Measurements from ENCODE around the gene TNNI3K. TPM values are rescaled to one million over a fixed set of nuclear protein-coding genes. Genes with fewer than 3 reads are reported as not detected.

Gene TNNI3K
- total RNA-seq, 2 donors from 2014 or later: 0.95 TPM; not detected in 1

- peaks cover 0 to 2% of the 10 kb centered on the region in 2 donors for H3K9me3 Mint-ChIP-seq
Measured at GRCh38 chr1:74432325-74432724, 197.1 kb downstream of the TNNI3K start.

GRCh38 chr1:74434321-74434720 lies 199.1 kb downstream of the TNNI3K start:
- H3K4me1 Mint-ChIP-seq (ENCODE audit: low read depth): no peaks in the 10 kb centered on the region
- H3K9me3 Mint-ChIP-seq: no peaks in the 10 kb centered on the region
- no peaks in the 10 kb centered on the region for H3K36me3 Mint-ChIP-seq (ENCODE audit: insufficient read depth in 2 of 2)

More at GRCh38 chr1:74432325-74432724, 197.1 kb downstream of the TNNI3K start:
- DNase-seq (no peak), ATAC-seq (replicated peaks in 1 of 2) (no peak)
- no peak overlapping the region for H3K27ac Mint-ChIP-seq
- H3K4me3 Mint-ChIP-seq: no peak overlapping the region
- no peaks in the 10 kb centered on the region for H3K36me3 Mint-ChIP-seq (ENCODE audit: insufficient read depth in 2 of 2)
- H3K27me3 Mint-ChIP-seq (ENCODE audit: low read depth): peaks cover 4% of the 10 kb centered on the region
- no peaks in the 10 kb centered on the region for H3K4me1 Mint-ChIP-seq (ENCODE audit: low read depth)

GRCh38 chr1:74436078-74436477 lies 200.9 kb downstream of the TNNI3K start:
- no peaks in the 10 kb centered on the region for H3K9me3 Mint-ChIP-seq

More at GRCh38 chr1:74434321-74434720, 199.1 kb downstream of the TNNI3K start:
- no peak for ATAC-seq (replicated peaks in 1 of 2)
- Mint-ChIP-seq H3K4me3 (no peak overlapping the region), H3K27ac (no peak overlapping the region), H3K27me3 (ENCODE audit: low read depth) (peaks cover 7% of the 10 kb centered on the region)
- DNase-seq: no peak

GRCh38 chr1:74437035-74437434 lies 201.8 kb downstream of the TNNI3K start:
- Mint-ChIP-seq H3K27ac (no peak overlapping the region), H3K9me3 (no peaks in the 10 kb centered on the region), H3K27me3 (ENCODE audit: low read depth) (peaks cover 7% of the 10 kb centered on the region), H3K4me3 (no peak overlapping the region), H3K36me3 (ENCODE audit: insufficient read depth in 2 of 2) (no peaks in the 10 kb centered on the region), H3K4me1 (ENCODE audit: low read depth) (no peaks in the 10 kb centered on the region)
- ATAC-seq (replicated peaks in 1 of 2) (no peak), DNase-seq (no peak)

More at GRCh38 chr1:74436078-74436477, 200.9 kb downstream of the TNNI3K start:
- no peak overlapping the region for H3K4me3 Mint-ChIP-seq
- no peaks in the 10 kb centered on the region for H3K4me1 Mint-ChIP-seq (ENCODE audit: low read depth)
- no peaks in the 10 kb centered on the region for H3K36me3 Mint-ChIP-seq (ENCODE audit: insufficient read depth in 2 of 2)
- no peak for DNase-seq
- H3K27ac Mint-ChIP-seq: no peak overlapping the region
- ATAC-seq (replicated peaks in 1 of 2): no peak
- H3K27me3 Mint-ChIP-seq (ENCODE audit: low read depth): peaks cover 7% of the 10 kb centered on the region

GRCh38 chr1:74452035-74452434 lies 216.8 kb downstream of the TNNI3K start:
- H3K27me3 Mint-ChIP-seq (ENCODE audit: low read depth): no peaks in the 10 kb centered on the region
- no peaks in the 10 kb centered on the region for H3K36me3 Mint-ChIP-seq (ENCODE audit: insufficient read depth in 2 of 2)
- ATAC-seq (replicated peaks in 1 of 2) (no peak), DNase-seq (no peak)
- H3K4me3 Mint-ChIP-seq: no peak overlapping the region
- H3K4me1 Mint-ChIP-seq (ENCODE audit: low read depth): no peaks in the 10 kb centered on the region
- peaks cover 3 to 4% of the 10 kb centered on the region in 2 donors for H3K9me3 Mint-ChIP-seq
- no peak overlapping the region for H3K27ac Mint-ChIP-seq

- Mint-ChIP-seq H3K27me3 (ENCODE audit: low read depth) (no peaks in the 10 kb centered on the region), H3K27ac (no peak overlapping the region), H3K36me3 (ENCODE audit: insufficient read depth in 2 of 2) (no peaks in the 10 kb centered on the region), H3K9me3 (peaks cover 3 to 4% of the 10 kb centered on the region in 2 donors), H3K4me3 (no peak overlapping the region), H3K4me1 (ENCODE audit: low read depth) (no peaks in the 10 kb centered on the region)
- DNase-seq (no peak), ATAC-seq (replicated peaks in 1 of 2) (no peak)
Measured at GRCh38 chr1:74453277-74453676, 218.1 kb downstream of the TNNI3K start.

- no peak for DNase-seq
- Mint-ChIP-seq H3K27me3 (ENCODE audit: low read depth) (peaks cover 7% of the 10 kb centered on the region), H3K4me1 (ENCODE audit: low read depth) (no peaks in the 10 kb centered on the region), H3K27ac (no peak overlapping the region), H3K4me3 (no peak overlapping the region), H3K9me3 (peaks cover 1 to 5% of the 10 kb centered on the region in 2 donors), H3K36me3 (ENCODE audit: insufficient read depth in 2 of 2) (no peaks in the 10 kb centered on the region)
- ATAC-seq (replicated peaks in 1 of 2): peak in 1 of 2 donors; percentile 56
Measured at GRCh38 chr1:74455390-74455789, 220.2 kb downstream of the TNNI3K start.

- Mint-ChIP-seq H3K27ac (no peak overlapping the region), H3K9me3 (peaks cover 1 to 2% of the 10 kb centered on the region in 2 donors), H3K4me1 (ENCODE audit: low read depth) (no peaks in the 10 kb centered on the region), H3K4me3 (no peak overlapping the region), H3K27me3 (ENCODE audit: low read depth) (peaks cover 7% of the 10 kb centered on the region), H3K36me3 (ENCODE audit: insufficient read depth in 2 of 2) (no peaks in the 10 kb centered on the region)
- ATAC-seq (replicated peaks in 1 of 2) (no peak), DNase-seq (no peak)
Measured at GRCh38 chr1:74457253-74457652, 222.1 kb downstream of the TNNI3K start.

GRCh38 chr1:74463333-74463988 lies 228.3 kb downstream of the TNNI3K start:
- H3K4me1 Mint-ChIP-seq (ENCODE audit: low read depth): no peaks in the 10 kb centered on the region
- peaks cover 0 to 2% of the 10 kb centered on the region in 2 donors for H3K9me3 Mint-ChIP-seq
- ATAC-seq (replicated peaks in 1 of 2): peak; percentile 20 to 73
- H3K4me3 Mint-ChIP-seq: peak overlapping the region in 1 of 2 donors; percentile 22
- no peaks in the 10 kb centered on the region for H3K36me3 Mint-ChIP-seq (ENCODE audit: insufficient read depth in 2 of 2)
- no peak for DNase-seq
- no peak overlapping the region for H3K27ac Mint-ChIP-seq
- peaks cover 7% of the 10 kb centered on the region for H3K27me3 Mint-ChIP-seq (ENCODE audit: low read depth)

- Mint-ChIP-seq H3K36me3 (ENCODE audit: insufficient read depth in 2 of 2) (no peaks in the 10 kb centered on the region), H3K4me3 (no peak overlapping the region), H3K9me3 (peaks cover 0 to 2% of the 10 kb centered on the region in 2 donors), H3K27ac (no peak overlapping the region), H3K27me3 (ENCODE audit: low read depth) (peaks cover 2% of the 10 kb centered on the region), H3K4me1 (ENCODE audit: low read depth) (no peaks in the 10 kb centered on the region)
- DNase-seq: no peak
- no peak for ATAC-seq (replicated peaks in 1 of 2)
Measured at GRCh38 chr1:74464037-74464436, 228.8 kb downstream of the TNNI3K start.

GRCh38 chr1:74465193-74465681 lies 230.1 kb downstream of the TNNI3K start:
- no peak overlapping the region for H3K4me3 Mint-ChIP-seq
- no peaks in the 10 kb centered on the region for H3K4me1 Mint-ChIP-seq (ENCODE audit: low read depth)
- H3K9me3 Mint-ChIP-seq: no peaks in the 10 kb centered on the region
- DNase-seq (no peak), ATAC-seq (replicated peaks in 1 of 2) (no peak)
- no peaks in the 10 kb centered on the region for H3K36me3 Mint-ChIP-seq (ENCODE audit: insufficient read depth in 2 of 2)
- no peak overlapping the region for H3K27ac Mint-ChIP-seq
- no peaks in the 10 kb centered on the region for H3K27me3 Mint-ChIP-seq (ENCODE audit: low read depth)

- Mint-ChIP-seq H3K36me3 (ENCODE audit: insufficient read depth in 2 of 2) (no peaks in the 10 kb centered on the region), H3K27me3 (ENCODE audit: low read depth) (peaks cover 10% of the 10 kb centered on the region), H3K4me3 (no peak overlapping the region), H3K27ac (no peak overlapping the region), H3K9me3 (no peaks in the 10 kb centered on the region), H3K4me1 (ENCODE audit: low read depth) (no peaks in the 10 kb centered on the region)
- DNase-seq: no peak
- ATAC-seq (replicated peaks in 1 of 2): no peak
Measured at GRCh38 chr1:74467786-74468377, 232.7 kb downstream of the TNNI3K start.

GRCh38 chr1:74468982-74469603 lies 233.9 kb downstream of the TNNI3K start:
- no peaks in the 10 kb centered on the region for H3K4me1 Mint-ChIP-seq (ENCODE audit: low read depth)
- no peaks in the 10 kb centered on the region for H3K36me3 Mint-ChIP-seq (ENCODE audit: insufficient read depth in 2 of 2)
- peaks cover 10% of the 10 kb centered on the region for H3K27me3 Mint-ChIP-seq (ENCODE audit: low read depth)
- H3K9me3 Mint-ChIP-seq: no peaks in the 10 kb centered on the region
- no peak overlapping the region for H3K4me3 Mint-ChIP-seq
- DNase-seq (no peak), ATAC-seq (replicated peaks in 1 of 2) (no peak)
- no peak overlapping the region for H3K27ac Mint-ChIP-seq
